Measurements from ENCODE around the gene SEMA3E. TPM values are rescaled to one million over a fixed set of nuclear protein-coding genes. Genes with fewer than 3 reads are reported as not detected.

Gene SEMA3E
- total RNA-seq, 2 donors from 2014 or later = 3.4 to 15.2 TPM

GRCh38 chr7:83643012-83643411 is 5.9 kb downstream of the SEMA3E start:
- Histone ChIP-seq H3K36me3 (no peaks in the 10 kb centered on the region), H3K4me1 (ENCODE audit: control insufficient read depth in 1 of 2, low read depth in 2 of 2) (no peaks in the 10 kb centered on the region), H3K9me3 (no peaks in the 10 kb centered on the region), H3K27ac (no peak overlapping the region), H3K27me3 (replicated peaks; ENCODE audit: insufficient read depth) (no peaks in the 10 kb centered on the region), H3K4me3 (no peak overlapping the region)
- no peak for TF ChIP-seq CTCF (IDR thresholded peaks at IDR 0.05)
- ATAC-seq (ENCODE audit: insufficient number of reproducible peaks, low FRiP score, low read depth) (no peak), DNase-seq (ENCODE audit: low spot score) (no peak)

GRCh38 chr7:83640731-83641537 is 8.0 kb downstream of the SEMA3E start:
- H3K27ac ChIP-seq = no peak overlapping the region
- no peak for ATAC-seq (ENCODE audit: insufficient number of reproducible peaks, low FRiP score, low read depth)
- no peak for DNase-seq (ENCODE audit: low spot score)
- no peaks in the 10 kb centered on the region for H3K9me3 ChIP-seq
- no peak for TF ChIP-seq CTCF (IDR thresholded peaks at IDR 0.05)
- no peaks in the 10 kb centered on the region for H3K36me3 ChIP-seq
- H3K4me3 ChIP-seq = no peak overlapping the region
- no peaks in the 10 kb centered on the region for H3K27me3 ChIP-seq (replicated peaks; ENCODE audit: insufficient read depth)
- no peaks in the 10 kb centered on the region for H3K4me1 ChIP-seq (ENCODE audit: control insufficient read depth in 1 of 2, low read depth in 2 of 2)

- no peaks in the 10 kb centered on the region for H3K9me3 ChIP-seq
- no peak overlapping the region for H3K4me3 ChIP-seq
- H3K27me3 ChIP-seq (replicated peaks; ENCODE audit: insufficient read depth) = no peaks in the 10 kb centered on the region
- H3K27ac ChIP-seq = no peak overlapping the region
- ATAC-seq (ENCODE audit: insufficient number of reproducible peaks, low FRiP score, low read depth) (no peak), DNase-seq (ENCODE audit: low spot score) (no peak)
- no peaks in the 10 kb centered on the region for H3K36me3 ChIP-seq
- no peaks in the 10 kb centered on the region for H3K4me1 ChIP-seq (ENCODE audit: control insufficient read depth in 1 of 2, low read depth in 2 of 2)
- no peak for TF ChIP-seq CTCF (IDR thresholded peaks at IDR 0.05)
These were observed 8.7 kb downstream of the SEMA3E start for GRCh38 chr7:83640240-83640639.

GRCh38 chr7:83633516-83633915 is 15.4 kb downstream of the SEMA3E start:
- H3K4me1 ChIP-seq (ENCODE audit: control insufficient read depth in 1 of 2, low read depth in 2 of 2) = no peaks in the 10 kb centered on the region
- no peak for TF ChIP-seq CTCF (IDR thresholded peaks at IDR 0.05)
- H3K27me3 ChIP-seq (replicated peaks; ENCODE audit: insufficient read depth) = no peaks in the 10 kb centered on the region
- H3K9me3 ChIP-seq = no peaks in the 10 kb centered on the region
- no peak overlapping the region for H3K4me3 ChIP-seq
- ATAC-seq (ENCODE audit: insufficient number of reproducible peaks, low FRiP score, low read depth) = no peak
- H3K27ac ChIP-seq = no peak overlapping the region
- no peaks in the 10 kb centered on the region for H3K36me3 ChIP-seq
- no peak for DNase-seq (ENCODE audit: low spot score)

GRCh38 chr7:83629117-83629880 is 19.6 kb downstream of the SEMA3E start:
- ATAC-seq (ENCODE audit: insufficient number of reproducible peaks, low FRiP score, low read depth) (no peak), DNase-seq (ENCODE audit: low spot score) (no peak)
- no peak for TF ChIP-seq CTCF (IDR thresholded peaks at IDR 0.05)
- Histone ChIP-seq H3K27me3 (replicated peaks; ENCODE audit: insufficient read depth) (no peaks in the 10 kb centered on the region), H3K4me1 (ENCODE audit: control insufficient read depth in 1 of 2, low read depth in 2 of 2) (no peaks in the 10 kb centered on the region), H3K36me3 (no peaks in the 10 kb centered on the region), H3K27ac (no peak overlapping the region), H3K4me3 (no peak overlapping the region), H3K9me3 (no peaks in the 10 kb centered on the region)

All from thoracic aorta (tissue), 2 donors.